ENCODE measurements around the gene TANK.

The TANK gene

GRCh38 chr2:161160226-161161073 lies at the start of gene TANK:
TANK (plus strand) TSS chr2:161160428; CDS start chr2:161179663, 19,235 bp downstream.
- peak within 1 kb of the TSS; percentile 35 for H3K27ac ChIP-seq (ENCODE audit: low read length)
- H3K4me1 ChIP-seq (ENCODE audit: insufficient read depth, low read length): no peaks in the 10 kb centered on the region; the same call in 1 of the 2 replicates

GRCh38 chr2:161111531-161111930 lies 48.7 kb upstream of the TANK start:
- Histone ChIP-seq H3K27me3 (ENCODE audit: insufficient read depth, low read length) (no peaks in the 10 kb centered on the region), H3K36me3 (ENCODE audit: insufficient read depth, low read depth, low read length) (no peaks in the 10 kb centered on the region), H3K4me3 (ENCODE audit: low read length) (0 out of 2 replicates have a peak overlapping the region, but pooled peaks have one; percentile 20), H3K4me1 (ENCODE audit: insufficient read depth, low read length) (peaks cover 9% of the 10 kb centered on the region), H3K27ac (ENCODE audit: low read length) (no peak overlapping the region), H3K9me3 (ENCODE audit: insufficient read depth, low read depth, low read length) (no peaks in the 10 kb centered on the region), H3K9ac (ENCODE audit: low read depth, low read length) (no peak overlapping the region)

More at GRCh38 chr2:161160226-161161073, at the start of gene TANK:
- H3K4me3 ChIP-seq (ENCODE audit: low read length): peak within 1 kb of the TSS; percentile 97
- no peaks in the 10 kb centered on the region for H3K27me3 ChIP-seq (ENCODE audit: insufficient read depth, low read length)
- no peaks in the 10 kb centered on the region for H3K9me3 ChIP-seq (ENCODE audit: insufficient read depth, low read depth, low read length)
- peak within 1 kb of the TSS; percentile 97 for H3K9ac ChIP-seq (ENCODE audit: low read depth, low read length)
- peaks cover 19% of the 10 kb centered on the region for H3K36me3 ChIP-seq (ENCODE audit: insufficient read depth, low read depth, low read length)

GRCh38 chr2:161112908-161113307 lies 47.3 kb upstream of the TANK start:
- no peaks in the 10 kb centered on the region for H3K27me3 ChIP-seq (ENCODE audit: insufficient read depth, low read length)
- no peak overlapping the region for H3K27ac ChIP-seq (ENCODE audit: low read length)
- H3K4me3 ChIP-seq (ENCODE audit: low read length): no peak overlapping the region
- H3K4me1 ChIP-seq (ENCODE audit: insufficient read depth, low read length): peaks cover 9% of the 10 kb centered on the region
- no peak overlapping the region for H3K9ac ChIP-seq (ENCODE audit: low read depth, low read length)
- no peaks in the 10 kb centered on the region for H3K36me3 ChIP-seq (ENCODE audit: insufficient read depth, low read depth, low read length)
- no peaks in the 10 kb centered on the region for H3K9me3 ChIP-seq (ENCODE audit: insufficient read depth, low read depth, low read length)

- Histone ChIP-seq H3K36me3 (ENCODE audit: insufficient read depth, low read depth, low read length) (no peaks in the 10 kb centered on the region), H3K4me1 (ENCODE audit: insufficient read depth, low read length) (peaks cover 9% of the 10 kb centered on the region), H3K27me3 (ENCODE audit: insufficient read depth, low read length) (no peaks in the 10 kb centered on the region), H3K4me3 (ENCODE audit: low read length) (no peak overlapping the region), H3K27ac (ENCODE audit: low read length) (no peak overlapping the region), H3K9me3 (ENCODE audit: insufficient read depth, low read depth, low read length) (no peaks in the 10 kb centered on the region), H3K9ac (ENCODE audit: low read depth, low read length) (no peak overlapping the region)
Observed at GRCh38 chr2:161113693-161114575, 46.3 kb upstream of the TANK start.

- Histone ChIP-seq H3K36me3 (ENCODE audit: insufficient read depth, low read depth, low read length) (no peaks in the 10 kb centered on the region), H3K4me1 (ENCODE audit: insufficient read depth, low read length) (peaks cover 9% of the 10 kb centered on the region), H3K4me3 (ENCODE audit: low read length) (no peak overlapping the region), H3K9me3 (ENCODE audit: insufficient read depth, low read depth, low read length) (no peaks in the 10 kb centered on the region), H3K27ac (ENCODE audit: low read length) (no peak overlapping the region), H3K27me3 (ENCODE audit: insufficient read depth, low read length) (no peaks in the 10 kb centered on the region), H3K9ac (ENCODE audit: low read depth, low read length) (no peak overlapping the region)
Observed at GRCh38 chr2:161115205-161115604, 45.0 kb upstream of the TANK start.

- no peaks in the 10 kb centered on the region for H3K27me3 ChIP-seq (ENCODE audit: insufficient read depth, low read length)
- H3K36me3 ChIP-seq (ENCODE audit: insufficient read depth, low read depth, low read length): no peaks in the 10 kb centered on the region
- no peak overlapping the region for H3K27ac ChIP-seq (ENCODE audit: low read length)
- H3K4me3 ChIP-seq (ENCODE audit: low read length): no peak overlapping the region
- no peaks in the 10 kb centered on the region for H3K9me3 ChIP-seq (ENCODE audit: insufficient read depth, low read depth, low read length)
- no peak overlapping the region for H3K9ac ChIP-seq (ENCODE audit: low read depth, low read length)
- peaks cover 9% of the 10 kb centered on the region for H3K4me1 ChIP-seq (ENCODE audit: insufficient read depth, low read length)
Observed at GRCh38 chr2:161115605-161116380, 44.4 kb upstream of the TANK start.

- Histone ChIP-seq H3K4me3 (ENCODE audit: low read length) (no peak overlapping the region), H3K27ac (ENCODE audit: low read length) (no peak overlapping the region), H3K36me3 (ENCODE audit: insufficient read depth, low read depth, low read length) (no peaks in the 10 kb centered on the region), H3K9ac (ENCODE audit: low read depth, low read length) (no peak overlapping the region), H3K27me3 (ENCODE audit: insufficient read depth, low read length) (no peaks in the 10 kb centered on the region), H3K4me1 (ENCODE audit: insufficient read depth, low read length) (peaks cover 4% of the 10 kb centered on the region), H3K9me3 (ENCODE audit: insufficient read depth, low read depth, low read length) (no peaks in the 10 kb centered on the region)
Observed at GRCh38 chr2:161116509-161116908, 43.7 kb upstream of the TANK start.

- Histone ChIP-seq H3K36me3 (ENCODE audit: insufficient read depth, low read depth, low read length) (no peaks in the 10 kb centered on the region), H3K27me3 (ENCODE audit: insufficient read depth, low read length) (no peaks in the 10 kb centered on the region), H3K4me1 (ENCODE audit: insufficient read depth, low read length) (peaks cover under 1% of the 10 kb centered on the region), H3K9ac (ENCODE audit: low read depth, low read length) (no peak overlapping the region), H3K4me3 (ENCODE audit: low read length) (no peak overlapping the region), H3K27ac (ENCODE audit: low read length) (no peak overlapping the region), H3K9me3 (ENCODE audit: insufficient read depth, low read depth, low read length) (no peaks in the 10 kb centered on the region)
Observed at GRCh38 chr2:161117506-161117905, 42.7 kb upstream of the TANK start.

- Histone ChIP-seq H3K4me1 (ENCODE audit: insufficient read depth, low read length) (peaks cover 11% of the 10 kb centered on the region), H3K9ac (ENCODE audit: low read depth, low read length) (no peak overlapping the region), H3K27me3 (ENCODE audit: insufficient read depth, low read length) (no peaks in the 10 kb centered on the region), H3K27ac (ENCODE audit: low read length) (no peak overlapping the region), H3K4me3 (ENCODE audit: low read length) (no peak overlapping the region), H3K36me3 (ENCODE audit: insufficient read depth, low read depth, low read length) (no peaks in the 10 kb centered on the region), H3K9me3 (ENCODE audit: insufficient read depth, low read depth, low read length) (no peaks in the 10 kb centered on the region)
Observed at GRCh38 chr2:161118722-161119121, 41.5 kb upstream of the TANK start.

GRCh38 chr2:161119483-161119882 lies 40.7 kb upstream of the TANK start:
- no peak overlapping the region for H3K9ac ChIP-seq (ENCODE audit: low read depth, low read length)
- H3K9me3 ChIP-seq (ENCODE audit: insufficient read depth, low read depth, low read length): no peaks in the 10 kb centered on the region
- peaks cover 12% of the 10 kb centered on the region for H3K4me1 ChIP-seq (ENCODE audit: insufficient read depth, low read length)
- no peaks in the 10 kb centered on the region for H3K27me3 ChIP-seq (ENCODE audit: insufficient read depth, low read length)
- H3K27ac ChIP-seq (ENCODE audit: low read length): no peak overlapping the region
- H3K36me3 ChIP-seq (ENCODE audit: insufficient read depth, low read depth, low read length): no peaks in the 10 kb centered on the region
- H3K4me3 ChIP-seq (ENCODE audit: low read length): no peak overlapping the region

- Histone ChIP-seq H3K4me3 (ENCODE audit: low read length) (no peak overlapping the region), H3K36me3 (ENCODE audit: insufficient read depth, low read depth, low read length) (no peaks in the 10 kb centered on the region), H3K9me3 (ENCODE audit: insufficient read depth, low read depth, low read length) (no peaks in the 10 kb centered on the region), H3K27ac (ENCODE audit: low read length) (no peak overlapping the region), H3K4me1 (ENCODE audit: insufficient read depth, low read length) (peaks cover 12% of the 10 kb centered on the region), H3K27me3 (ENCODE audit: insufficient read depth, low read length) (no peaks in the 10 kb centered on the region), H3K9ac (ENCODE audit: low read depth, low read length) (no peak overlapping the region)
Observed at GRCh38 chr2:161120775-161121174, 39.5 kb upstream of the TANK start.
